NCI-H82 (cell line): ENCODE results near the gene UGT1A8.
"Not testable (repeated sequence)": the region's sequence is repeated elsewhere in the genome, so short reads cannot be mapped to it uniquely, and the experiment has no call there.

Experiments
- DNase-seq: peaks from one replicate; lab custom pipeline; 2025; lab: John Stamatoyannopoulos, UW

The UGT1A8 gene

DNA sequence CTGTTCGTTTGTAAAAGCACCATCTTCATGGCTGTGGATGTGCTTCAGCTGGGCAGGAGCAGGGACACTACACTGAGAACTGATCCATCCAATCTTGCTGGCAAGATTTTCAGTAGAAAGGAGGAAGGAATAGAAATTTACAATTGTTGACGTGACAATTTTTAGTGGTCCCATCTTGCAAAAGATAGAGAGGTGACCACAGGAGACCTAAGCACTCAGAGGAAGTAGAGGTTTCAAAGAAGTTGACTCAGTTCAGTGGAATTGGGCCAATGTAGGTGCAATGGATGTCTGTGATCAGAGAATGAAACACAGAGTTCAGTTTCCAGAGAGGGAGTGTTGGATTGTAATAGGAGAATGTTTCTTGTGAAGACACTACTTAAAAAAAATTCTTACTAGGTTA, 96.7 kb downstream of the UGT1A8 start:
- no peak for DNase-seq

DNA sequence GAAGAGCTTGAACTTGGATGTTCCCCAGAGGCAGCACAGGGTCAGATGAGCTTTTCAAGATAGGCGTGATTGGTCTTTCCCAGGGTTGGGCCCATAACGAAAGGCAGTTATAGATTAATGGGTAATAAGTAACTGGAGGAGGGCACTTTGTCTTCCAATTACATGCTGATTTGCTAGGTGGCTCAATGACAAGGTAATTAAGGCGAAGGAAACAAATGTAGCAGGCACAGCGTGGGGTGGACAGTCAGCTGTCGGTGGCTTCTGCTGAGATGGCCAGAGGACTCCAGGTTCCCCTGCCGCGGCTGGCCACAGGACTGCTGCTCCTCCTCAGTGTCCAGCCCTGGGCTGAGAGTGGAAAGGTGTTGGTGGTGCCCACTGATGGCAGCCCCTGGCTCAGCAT, 101.1 kb downstream of the UGT1A8 start, which contains the start of gene UGT1A4:
Gene UGT1A4 (plus strand): TSS at position 185 of the 400 bp plus-strand sequence. CDS start 85 bp downstream, at position 270.
- DNase-seq = no peak

- no peak for DNase-seq
These were observed 111.4 kb downstream of the UGT1A8 start, which contains the start of gene UGT1A3 for GRCh38 chr2:233728723-233729301. TSS of gene UGT1A3 (plus strand) at chr2:233729042. CDS start at chr2:233729127, 85 bp downstream.

DNA sequence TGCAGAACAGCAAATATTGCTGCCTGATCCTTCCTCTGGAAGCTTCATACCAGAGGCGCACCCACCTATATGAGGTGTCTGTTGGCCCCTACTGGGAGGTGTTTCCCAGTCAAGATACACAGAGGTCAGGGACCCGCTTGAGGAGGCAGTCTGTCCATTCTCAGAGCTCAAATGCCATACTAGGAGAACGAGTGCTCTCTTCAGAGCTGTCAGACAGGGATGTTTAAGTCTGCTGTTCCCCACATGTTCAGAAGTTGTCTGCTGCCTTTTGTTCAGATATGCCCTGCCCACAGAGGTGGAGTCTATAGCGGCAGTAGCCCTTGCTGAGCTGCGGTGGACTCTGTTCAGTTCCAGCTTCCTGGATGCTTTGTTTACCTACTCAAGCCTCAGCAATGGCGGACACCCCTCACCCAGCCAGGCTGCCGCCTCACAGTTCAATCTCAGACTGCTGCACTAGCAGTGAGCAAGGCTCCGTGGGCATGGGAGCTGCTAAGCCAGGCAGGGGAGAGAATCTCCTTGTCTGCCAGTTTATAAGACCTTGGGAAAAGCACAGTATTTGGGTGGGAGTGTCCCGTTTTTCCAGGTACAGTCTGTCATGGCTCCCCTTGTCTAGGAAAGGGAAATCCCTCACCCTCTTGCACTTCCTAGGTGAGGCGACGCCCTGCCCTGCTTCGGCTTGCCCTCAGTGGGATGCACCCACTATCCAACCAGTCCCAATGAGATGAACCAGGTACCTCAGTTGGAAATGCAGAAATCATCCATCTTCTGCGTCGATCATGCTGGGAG, 119.6 kb downstream of the UGT1A8 start:
- not testable (repeated sequence) for DNase-seq

DNA sequence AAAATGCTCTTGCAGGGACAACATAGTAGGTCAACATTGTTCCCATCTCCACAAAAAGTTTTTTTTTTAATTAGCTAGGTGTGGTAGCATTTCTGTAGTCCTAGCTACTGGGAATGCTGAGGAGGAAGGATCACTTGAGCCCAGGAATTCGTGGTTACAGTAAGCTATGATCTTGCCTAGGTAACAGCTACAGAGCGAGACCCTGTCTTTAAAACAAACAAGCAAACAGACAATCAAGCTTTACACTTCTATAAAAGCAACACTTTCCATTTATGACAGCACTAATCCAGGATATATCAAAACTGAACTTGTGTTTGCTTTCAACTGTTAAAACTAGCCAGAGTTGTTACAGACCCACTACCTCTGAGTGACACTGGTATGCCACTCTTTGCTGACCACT, 123.4 kb downstream of the UGT1A8 start:
- no peak for DNase-seq

DNA sequence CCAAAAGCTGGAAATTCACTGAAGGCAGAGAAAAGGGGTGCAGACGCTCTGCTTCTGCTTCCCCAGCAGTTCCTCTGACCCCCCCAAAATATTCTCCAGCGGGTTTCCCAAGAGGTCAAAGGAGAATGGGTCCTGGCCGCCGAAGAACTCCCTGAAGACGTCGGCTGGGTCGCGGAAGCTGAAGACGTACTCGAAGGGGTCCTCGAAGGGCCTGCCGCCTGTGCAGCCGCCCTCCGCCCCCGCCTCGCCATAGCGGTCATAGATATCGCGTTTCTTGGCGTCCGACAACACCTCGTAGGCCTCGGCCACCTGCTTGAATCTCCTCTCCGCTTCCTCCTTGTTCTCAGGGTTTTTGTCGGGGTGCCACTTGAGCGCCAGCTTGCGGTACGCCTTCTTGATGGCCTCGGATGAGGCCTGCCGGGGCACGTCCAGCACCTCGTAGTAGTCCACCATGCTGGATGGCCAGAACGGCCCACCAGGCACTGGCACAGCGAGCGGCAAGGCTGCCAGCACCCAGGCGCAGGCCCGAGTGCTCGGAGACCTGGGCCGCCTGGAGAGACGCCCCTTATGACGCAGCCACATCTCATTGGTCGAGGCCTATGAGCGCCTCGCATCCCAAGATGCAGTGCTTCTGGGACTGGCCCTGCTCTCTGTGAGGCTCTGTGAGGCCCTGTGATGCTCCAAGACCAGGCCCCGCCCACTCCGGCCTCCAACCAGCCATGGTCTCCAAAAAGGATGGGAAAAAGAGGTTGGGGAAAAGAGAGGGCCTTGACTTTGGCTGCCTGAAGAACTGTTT, 126.2 kb downstream of the UGT1A8 start:
- DNase-seq = no peak

- no peak for DNase-seq
These were observed 127.8 kb downstream of the UGT1A8 start for GRCh38 chr2:233745073-233745755.

GRCh38 chr2:233745838-233746237, 128.4 kb downstream of the UGT1A8 start:
- not testable (repeated sequence) for DNase-seq

DNA sequence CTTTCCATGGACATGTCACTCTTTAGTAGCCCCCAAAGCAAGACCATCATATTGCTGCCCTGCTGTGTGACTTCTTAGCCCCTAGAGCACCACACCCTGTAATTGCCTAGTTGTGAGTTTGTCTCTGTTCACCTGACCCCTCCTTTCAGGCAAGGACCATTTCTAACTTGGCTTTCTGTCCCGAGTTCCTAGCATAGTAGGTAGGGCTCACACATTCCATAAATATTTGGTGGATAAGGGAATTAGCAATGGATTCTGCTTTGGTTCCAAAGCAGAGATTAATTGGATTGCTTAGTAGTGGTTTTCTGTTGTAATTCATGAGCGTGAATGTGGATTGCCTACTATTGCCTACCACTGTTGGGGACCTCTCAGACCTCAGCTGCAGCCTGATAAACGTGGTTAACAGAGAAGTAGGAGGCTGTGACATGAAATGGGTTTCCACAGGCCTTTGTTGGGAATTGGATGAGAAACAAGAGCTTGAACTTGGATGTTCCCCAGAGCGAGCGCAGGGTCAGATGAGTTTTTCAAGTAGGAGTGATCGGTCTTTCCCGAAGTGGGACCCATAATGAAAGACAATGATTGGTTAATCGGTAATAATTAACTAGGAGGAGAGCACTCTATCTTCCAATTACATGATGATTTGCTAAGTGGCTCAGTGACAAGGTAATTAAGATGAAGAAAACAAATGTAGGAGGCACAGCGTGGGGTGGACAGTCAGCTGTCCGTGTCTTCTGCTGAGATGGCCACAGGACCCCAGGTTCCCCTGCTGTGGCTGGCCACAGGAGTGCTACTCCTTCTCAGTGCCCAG, 129.2 kb downstream of the UGT1A8 start:
- no peak for DNase-seq

- no peak for DNase-seq
These were observed 129.8 kb downstream of the UGT1A8 start for GRCh38 chr2:233747283-233747544.

- peak; percentile 12 for DNase-seq
These were observed 133.3 kb downstream of the UGT1A8 start for GRCh38 chr2:233750689-233751088.

- not testable (repeated sequence) for DNase-seq
These were observed 134.0 kb downstream of the UGT1A8 start for GRCh38 chr2:233751212-233752009.

DNA sequence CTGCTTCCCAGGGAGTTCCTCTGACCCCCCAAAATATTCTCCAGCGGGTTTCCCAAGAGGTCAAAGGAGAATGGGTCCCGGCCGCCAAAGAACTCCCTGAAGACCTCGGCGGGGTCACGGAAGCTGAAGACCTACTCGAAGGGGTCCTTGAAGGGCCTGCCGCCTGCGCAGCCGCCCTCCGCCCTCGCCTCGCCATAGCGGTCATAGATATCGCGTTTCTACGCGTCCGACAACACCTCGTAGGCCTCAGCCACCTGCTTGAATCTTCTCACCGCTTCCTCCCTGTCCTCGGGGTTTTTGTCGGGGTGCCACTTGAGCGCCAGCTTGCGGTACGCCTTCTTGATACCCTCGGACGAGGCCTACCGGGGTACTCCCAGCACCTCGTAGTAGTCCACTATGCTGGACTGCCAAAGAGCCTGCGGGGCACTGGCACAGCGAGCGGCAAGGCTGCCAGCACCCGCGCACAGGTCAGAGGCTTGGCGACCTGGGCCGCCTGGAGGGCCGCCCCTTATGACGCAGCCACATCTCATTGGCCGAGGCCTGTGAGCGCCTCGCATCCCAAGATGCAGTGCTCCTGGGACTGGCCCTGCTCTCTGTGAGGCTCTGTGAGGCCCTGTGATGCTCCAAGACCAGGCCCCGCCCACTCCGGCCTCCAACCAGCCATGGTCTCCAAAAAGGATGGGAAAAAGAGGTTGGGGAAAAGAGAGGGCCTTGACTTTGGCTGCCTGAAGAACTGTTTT, 137.6 kb downstream of the UGT1A8 start:
- no peak for DNase-seq

GRCh38 chr2:233756429-233757081, 139.1 kb downstream of the UGT1A8 start:
- no peak for DNase-seq

DNA sequence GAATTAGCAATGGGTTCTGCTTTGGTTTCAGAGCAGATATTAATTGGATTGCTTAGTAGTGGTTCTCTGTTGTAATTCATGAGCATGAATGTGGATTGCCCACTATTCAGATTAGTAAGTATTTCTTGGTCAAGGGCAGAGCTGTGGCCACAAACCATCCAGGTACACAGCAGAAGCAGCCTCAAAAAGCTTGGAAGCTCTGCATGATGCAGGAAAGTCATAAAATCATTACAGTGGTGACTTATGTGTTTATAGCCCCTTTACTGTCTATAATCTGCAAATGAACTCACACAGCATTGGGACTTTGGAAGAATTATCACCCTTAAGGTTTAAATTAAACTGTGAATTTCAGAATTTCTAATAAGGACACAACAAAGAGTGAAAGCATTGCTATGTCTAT, 140.7 kb downstream of the UGT1A8 start:
- no peak for DNase-seq

- no peak for DNase-seq
These were observed 141.4 kb downstream of the UGT1A8 start for GRCh38 chr2:233758849-233759248.

DNA sequence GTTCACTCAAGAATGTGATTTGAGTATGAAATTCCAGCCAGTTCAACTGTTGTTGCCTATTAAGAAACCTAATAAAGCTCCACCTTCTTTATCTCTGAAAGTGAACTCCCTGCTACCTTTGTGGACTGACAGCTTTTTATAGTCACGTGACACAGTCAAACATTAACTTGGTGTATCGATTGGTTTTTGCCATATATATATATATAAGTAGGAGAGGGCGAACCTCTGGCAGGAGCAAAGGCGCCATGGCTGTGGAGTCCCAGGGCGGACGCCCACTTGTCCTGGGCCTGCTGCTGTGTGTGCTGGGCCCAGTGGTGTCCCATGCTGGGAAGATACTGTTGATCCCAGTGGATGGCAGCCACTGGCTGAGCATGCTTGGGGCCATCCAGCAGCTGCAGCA, 142.6 kb downstream of the UGT1A8 start, which contains the start of gene UGT1A1:
Gene UGT1A1 (plus strand): TSS at position 228 of the 400 bp plus-strand sequence. CDS start 18 bp downstream, at position 246.
- no peak for DNase-seq

DNA sequence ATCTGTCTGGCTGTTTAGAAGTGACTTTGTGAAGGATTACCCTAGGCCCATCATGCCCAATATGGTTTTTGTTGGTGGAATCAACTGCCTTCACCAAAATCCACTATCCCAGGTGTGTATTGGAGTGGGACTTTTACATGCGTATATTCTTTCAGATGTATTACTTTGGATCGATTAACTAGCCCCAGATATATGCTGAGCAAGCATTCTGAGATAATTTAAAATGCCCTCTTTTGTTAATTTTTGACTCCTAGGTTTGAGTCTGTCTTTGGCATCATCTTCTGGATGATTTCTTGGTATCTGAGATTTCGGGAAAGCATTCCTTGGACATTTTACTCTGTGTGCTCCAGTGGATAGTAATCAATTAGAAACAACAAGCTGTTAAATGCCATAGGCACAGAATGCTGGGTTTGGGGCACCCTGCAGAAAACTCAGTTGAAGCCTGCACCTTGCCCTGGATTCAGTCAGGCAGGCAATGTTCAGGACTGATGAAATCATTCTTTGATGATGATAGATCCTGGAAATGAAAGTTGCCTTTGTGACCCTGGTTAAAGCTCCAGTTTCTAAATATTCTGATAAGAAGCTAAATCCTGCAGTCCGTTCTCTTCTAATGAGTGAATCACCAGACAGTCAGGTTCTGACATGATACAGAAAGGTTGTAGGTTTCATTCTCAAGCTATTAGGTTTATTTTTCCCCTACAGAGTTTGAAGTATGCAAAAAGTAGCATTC, 143.8 kb downstream of the UGT1A8 start:
- no peak for DNase-seq

GRCh38 chr2:233764264-233764663, 146.8 kb downstream of the UGT1A8 start:
- DNase-seq = no peak
